HG02798 (cell line): ENCODE measurements around the gene MGLL.
A peak's percentile ranks its signal among the peaks of the same experiment; 100 is the strongest.

Experiments used
- ATAC-seq: cut with Tn5 transposase; IDR thresholded peaks from one replicate; pipeline ENCODE4 v1.9.1; 2021; ENCODE audit warnings: mild to moderate bottlenecking; ENCODE audit not compliant: unreplicated experiment, poor library complexity

MGLL gene

DNA sequence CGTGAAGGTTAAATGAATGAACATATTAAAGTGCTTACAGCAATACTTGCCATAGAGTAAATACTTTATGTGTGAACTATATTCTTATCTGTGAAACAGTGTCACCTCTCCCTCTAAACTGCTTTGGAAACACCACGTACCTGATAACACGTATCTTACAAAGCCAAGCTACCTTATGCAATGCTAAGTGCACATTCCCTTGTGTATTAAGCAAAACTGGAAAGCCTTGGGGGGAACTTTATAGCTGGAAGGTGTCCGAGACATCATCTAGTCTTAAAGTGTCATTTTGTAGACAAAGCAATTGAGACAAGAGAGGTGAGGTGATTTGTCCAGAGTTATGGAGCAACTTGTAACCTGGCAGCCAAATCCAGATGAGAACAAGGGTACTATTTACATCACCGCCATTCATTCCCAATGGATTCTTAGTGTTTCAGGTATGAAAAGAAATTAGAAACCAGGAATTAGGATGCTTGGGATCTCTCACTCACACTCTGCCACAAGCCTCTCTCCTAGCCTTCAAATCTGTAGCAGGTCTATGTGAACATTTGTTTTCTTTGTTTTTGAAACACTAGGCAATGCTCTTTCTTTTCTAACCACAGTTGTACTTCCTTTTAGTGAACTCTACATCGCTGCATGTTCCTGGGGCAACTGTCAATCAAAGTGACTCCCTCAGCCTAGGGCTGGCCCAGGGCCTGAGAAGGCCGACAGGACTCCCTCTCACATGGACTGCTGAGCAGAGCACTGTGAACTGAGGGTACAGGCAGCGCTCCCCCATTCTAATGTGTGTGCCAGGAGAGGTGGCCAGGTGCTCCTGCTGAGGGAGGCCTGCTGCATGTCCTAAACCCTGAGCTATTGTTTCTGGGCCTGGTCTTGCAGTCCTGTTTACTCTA, 13.9 kb upstream of the MGLL start:
- ATAC-seq: peak; percentile 83

DNA sequence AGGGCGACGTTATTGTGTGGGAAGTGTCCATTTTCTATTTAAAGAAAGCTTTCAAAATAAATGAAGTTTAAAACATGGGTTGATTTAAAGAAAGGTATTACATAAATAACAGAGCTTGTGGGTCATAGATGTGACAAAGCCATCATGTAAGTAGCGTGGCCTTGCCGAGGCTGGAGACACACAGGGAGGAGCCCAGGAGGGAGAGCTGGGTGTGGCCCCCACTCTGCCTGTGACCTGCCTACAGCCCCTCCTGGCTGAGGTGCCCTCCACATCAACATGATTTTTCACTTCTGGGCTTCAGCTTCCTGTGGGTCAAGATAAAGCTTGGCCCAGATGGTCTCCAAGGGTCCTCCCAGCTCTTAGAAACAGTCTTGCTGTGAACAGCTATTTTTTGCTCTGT, 12.5 kb upstream of the MGLL start:
- peak; percentile 26 for ATAC-seq

DNA sequence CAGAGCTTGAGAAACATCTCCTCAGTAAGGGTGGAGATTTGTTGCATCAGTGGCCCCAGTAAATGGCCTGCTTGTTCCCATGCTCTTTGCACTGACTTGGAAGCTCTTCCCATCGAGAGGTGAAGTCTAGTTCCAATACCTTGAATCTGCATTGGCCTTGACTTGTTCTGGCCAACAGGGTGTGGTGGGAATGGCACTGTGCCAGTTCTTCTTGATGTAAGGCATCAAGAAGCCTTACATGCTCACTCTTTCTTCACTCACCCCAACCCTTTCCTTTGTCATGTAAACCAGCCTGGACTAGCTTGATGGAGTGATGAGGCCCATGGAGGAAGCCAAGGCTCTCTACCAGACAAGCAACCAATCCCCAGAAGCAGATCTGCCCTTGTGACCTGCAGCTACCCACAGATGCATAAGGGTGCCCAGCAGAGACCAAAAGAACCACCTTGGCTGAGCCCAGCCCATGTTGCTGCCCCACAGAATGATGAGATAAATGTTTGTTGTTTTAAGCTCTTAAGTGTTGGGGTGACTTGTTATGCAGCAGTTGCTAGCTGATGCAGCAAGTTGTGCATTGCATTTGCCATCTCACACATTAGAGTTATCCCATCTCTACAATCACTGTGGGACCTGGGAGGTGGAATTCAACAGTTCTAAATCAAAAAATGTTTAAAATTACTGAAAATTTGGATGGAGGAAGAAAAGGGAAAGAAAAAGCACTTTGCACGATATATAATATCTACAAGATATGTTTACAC, 11.1 kb upstream of the MGLL start:
- ATAC-seq: no peak

DNA sequence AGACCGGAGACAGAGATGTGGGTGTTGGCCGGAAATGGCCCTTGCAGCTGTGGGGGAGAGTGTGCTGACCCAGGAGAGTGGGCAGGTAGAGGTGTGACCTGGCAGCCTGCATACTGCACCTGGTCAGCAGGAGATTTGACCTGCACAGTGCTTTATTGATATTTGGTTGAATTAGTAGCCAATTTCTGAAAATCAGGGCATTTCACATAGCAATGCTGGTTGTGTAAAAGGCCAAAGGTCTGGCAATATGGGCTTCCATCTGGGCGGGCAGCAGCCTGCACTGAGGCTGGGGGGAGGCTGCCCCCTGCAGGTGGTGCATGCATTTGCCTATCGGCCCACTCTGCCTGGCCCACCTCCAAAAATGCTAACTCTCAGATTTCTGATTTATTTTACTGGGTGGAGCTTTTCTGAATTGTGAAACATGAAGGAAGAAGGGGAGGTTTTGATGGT, 9.4 kb upstream of the MGLL start:
- ATAC-seq: no peak

DNA sequence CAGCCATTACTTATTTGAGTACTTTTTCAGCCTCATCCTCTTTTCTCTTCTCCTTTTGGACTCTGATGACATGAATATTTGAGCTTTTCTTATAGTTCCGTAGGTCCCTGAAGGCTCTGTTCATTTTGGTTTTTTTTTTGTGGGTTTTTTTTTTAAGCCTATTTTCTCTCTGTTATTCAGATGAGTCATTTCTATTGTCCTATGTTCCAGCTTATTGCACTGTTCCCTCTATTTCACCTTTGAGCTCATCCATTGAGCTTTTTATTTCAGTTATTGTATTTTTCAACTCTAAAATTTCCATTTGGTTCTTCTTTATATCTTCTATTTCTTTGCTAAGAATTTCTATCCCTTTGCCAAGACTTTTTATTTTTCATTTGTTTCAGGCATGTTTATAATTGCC, 7.2 kb upstream of the MGLL start:
- no peak for ATAC-seq

DNA sequence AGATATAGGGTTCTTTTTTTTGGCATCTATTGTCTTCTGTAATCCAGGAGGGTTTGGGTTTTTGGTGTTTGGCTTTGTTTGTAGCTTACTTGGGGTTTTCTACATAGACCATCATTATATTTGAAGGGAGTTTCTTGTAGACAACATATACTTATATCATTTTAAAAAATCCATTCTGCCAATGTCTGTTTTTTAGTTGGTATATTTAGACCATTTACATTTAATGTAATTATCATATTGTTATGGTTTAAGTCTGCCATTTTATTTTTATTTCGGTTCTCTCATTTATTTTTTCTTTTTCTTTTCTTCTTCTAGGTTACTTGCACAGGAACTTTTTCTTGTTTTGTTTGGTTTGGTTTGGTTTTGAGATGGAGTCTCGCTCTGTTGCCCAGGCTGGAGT, 5.5 kb upstream of the MGLL start:
- no peak for ATAC-seq

DNA sequence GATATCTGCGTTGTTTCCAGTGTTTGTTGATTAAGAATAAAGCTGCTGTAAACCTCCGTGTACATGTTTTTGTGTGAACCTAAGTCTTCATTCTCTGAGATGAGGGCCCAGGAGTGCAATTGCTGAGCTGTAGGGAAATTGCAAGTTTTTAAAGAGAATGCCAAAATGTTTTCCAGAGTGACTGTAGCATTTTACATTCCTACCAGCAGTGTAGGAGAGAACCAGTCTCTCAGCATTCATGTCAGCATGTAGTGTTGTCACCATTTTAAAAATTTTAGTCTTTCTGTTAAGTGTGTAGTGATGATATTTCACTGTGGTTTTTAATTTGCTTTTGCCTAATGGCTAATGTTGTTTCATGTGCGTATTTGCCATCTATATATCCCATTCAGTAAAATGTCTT, 3.4 kb upstream of the MGLL start:
- no peak for ATAC-seq

DNA sequence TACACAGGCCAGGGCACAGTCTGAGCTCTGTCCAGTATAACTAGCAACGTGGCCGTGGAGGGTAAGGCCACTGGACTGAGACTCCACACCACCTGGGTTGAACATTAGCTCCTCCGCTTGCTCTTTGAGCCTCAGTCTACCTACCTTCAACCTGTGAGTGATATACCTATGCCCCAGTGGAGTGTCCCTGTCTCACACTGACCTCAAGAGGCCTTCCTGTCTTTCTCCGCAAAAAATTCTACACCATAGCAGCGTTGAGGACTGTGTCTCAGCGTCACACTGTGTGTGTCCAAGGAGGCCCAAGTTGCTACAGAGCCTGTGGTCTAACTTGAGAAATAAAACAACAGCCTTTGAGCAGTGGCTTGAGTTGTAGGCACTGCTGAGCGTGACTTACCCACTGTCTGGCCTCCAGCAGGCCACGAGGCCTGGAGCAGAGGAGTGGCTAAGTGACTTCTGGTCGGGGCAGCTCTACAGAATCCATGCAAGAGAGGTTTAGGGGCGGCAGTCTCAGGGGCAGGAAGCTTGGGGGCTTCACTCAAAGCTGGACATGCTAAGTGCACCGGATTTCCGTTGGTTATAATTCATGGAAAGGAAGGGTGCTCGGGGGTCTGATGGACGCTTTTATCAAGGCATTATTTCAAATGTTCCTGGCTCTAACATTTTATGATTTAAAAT, 2.0 kb upstream of the MGLL start:
- no peak for ATAC-seq

DNA sequence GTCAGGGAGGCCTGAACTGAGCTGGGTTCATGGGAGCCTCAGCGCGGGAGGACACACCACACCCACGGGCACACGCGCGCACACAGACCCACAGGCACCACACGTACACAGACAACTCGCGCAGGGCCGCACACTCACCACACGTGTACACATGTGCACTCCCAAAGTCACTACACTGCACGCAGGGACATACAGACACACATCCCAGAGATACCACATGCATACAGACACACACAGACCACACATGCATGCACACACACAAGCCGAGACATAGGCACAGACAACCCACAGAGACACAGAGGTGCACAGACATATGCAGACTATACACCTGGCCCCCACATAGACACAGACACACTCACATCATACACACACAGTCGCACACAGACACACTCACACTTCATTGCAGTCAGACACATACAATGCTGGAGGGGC, 1.1 kb upstream of the MGLL start:
- no peak for ATAC-seq

DNA sequence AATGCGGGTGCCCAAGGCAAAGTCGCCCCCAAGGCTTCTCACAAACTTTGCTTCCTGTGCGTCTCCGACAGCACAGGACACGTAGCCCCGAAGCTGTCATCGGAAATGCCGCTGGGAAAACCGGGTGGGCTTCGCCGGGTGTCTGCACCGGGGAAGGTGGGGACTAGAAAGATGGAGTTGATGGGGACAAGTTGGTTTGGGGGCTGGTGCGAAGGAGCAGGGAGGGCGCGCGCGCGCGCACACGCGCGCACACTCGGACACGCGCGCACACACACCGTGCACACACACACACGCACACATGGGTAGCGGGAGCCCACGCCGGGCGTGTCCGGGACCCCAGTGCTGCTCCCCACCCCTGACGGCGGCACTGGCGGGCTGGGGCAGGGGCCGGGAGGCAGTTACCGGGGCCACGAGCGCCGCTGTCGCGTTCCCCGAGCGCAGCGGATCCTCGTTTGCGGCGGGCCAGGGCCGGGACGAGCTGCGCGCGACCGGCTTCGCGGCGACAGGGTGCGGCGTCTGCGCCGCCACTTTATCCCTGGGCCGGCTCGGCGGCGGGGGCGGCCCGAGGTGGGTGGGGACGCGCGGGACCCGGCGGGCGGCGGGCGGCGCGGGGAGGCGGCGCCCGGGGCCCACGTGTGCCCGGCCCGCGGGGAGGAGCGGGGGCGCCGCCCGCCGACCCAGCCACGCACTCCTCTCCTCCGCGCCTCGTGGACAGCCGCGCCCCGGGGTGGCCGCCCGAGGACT, 539 bp upstream of the MGLL start:
- ATAC-seq: peak; percentile 70

DNA sequence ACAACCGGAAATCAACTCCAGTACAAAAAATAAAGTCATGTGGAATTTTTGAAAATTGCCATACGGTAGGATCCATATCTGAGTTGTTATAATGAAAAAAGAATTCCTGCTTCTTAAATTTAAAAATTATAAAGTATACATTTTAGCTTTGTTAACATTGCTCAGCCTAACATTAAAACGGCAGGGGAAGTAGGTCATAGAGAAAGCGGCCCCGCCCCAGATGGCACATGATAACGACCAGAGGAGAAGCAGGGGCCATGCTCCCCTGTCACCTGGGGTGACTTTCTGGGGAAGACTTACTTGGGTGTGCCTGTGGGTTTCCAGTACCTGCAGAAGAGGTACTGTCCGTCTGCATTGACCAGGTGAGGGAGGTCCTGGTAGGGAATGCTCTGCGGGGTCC, 921 bp downstream of the MGLL start:
- no peak for ATAC-seq

DNA sequence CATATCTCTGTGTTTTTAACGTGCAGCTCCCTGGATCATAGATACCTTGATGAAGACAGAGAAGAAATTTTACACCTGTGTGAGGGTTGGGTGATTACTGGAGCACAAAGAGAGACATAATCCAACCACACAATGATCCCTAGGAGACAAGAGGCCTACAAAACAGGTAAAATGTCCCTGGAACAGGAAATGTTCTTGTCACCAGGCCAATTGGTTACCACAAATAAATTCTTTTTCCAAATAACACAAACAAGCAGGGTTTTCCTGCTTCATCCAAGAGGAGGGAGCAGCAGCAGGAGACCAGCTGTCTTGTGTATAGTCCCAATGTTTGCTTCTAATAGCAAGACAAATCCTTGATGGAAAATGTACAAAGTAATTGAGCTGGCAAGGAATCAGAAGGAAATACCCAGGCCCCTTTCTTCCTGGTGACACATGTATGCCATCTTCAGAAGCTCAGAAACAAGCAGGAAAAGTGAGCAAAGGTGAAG, 1.4 kb downstream of the MGLL start:
- no peak for ATAC-seq

DNA sequence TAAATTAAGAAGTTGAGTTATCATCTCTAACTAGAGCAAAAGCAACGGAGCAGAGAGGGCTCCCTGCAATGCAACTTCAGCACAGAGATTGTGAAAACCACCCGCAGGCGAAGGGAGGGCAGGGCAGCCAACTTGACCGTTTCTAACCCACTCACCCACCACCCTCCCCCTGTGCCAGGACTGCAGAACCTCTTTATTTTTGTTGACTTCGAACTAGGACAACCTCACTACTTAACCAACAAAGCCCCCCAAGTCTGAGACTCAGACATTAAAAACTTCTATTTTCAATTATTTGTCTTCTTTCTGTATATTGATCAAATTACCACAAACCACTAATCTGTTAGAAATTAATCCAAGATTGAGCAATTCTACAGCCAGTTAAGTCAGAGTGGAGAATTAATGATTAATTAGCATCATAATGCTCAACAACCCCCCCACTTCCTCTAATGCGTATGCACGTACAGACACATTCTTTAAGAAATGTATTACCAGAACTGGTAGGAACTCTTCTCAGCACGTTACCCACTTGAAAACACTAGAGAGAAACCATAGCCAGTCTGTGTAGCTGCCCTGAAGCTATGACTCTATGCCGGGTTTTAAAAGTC, 2.0 kb downstream of the MGLL start:
- peak; percentile 26 for ATAC-seq

DNA sequence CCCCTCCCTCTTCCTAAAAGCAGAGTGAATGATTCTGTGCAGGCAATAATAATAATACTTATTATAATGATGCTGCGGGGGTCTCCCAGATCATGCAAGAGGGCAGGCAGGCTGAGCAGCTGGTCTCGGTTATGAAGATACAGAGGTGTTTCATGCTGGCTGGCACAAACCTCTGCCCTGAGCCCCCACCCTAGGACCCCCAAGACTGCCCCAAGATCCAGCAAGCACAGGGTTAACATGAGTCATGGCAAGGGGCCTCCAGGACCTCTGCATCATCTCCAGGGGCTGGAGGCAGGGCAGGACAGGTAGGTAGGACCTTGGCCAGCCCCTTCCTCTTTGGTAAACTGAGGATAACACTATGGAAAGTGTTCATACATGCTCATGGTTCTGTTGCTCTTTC, 2.7 kb downstream of the MGLL start:
- no peak for ATAC-seq

DNA sequence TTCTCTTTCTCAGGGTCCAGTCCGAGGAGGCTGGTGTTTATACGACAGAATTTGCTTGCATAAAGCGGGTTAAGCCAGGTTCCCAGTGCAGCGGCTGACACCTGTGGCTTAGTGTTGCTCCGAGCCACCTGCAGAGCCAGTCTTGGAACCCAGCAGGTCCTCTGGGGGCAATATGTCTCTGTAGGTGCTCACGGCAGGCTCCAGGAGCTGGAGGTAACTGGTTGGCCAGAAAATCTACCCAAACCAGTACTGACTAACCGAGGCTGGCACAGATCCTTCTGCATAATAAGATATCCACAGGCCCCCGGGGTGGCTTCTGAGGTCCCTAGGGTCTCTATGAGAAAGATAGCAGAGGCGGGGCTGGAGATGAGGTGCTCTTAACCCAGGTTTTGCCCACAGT, 3.2 kb downstream of the MGLL start:
- ATAC-seq: no peak

DNA sequence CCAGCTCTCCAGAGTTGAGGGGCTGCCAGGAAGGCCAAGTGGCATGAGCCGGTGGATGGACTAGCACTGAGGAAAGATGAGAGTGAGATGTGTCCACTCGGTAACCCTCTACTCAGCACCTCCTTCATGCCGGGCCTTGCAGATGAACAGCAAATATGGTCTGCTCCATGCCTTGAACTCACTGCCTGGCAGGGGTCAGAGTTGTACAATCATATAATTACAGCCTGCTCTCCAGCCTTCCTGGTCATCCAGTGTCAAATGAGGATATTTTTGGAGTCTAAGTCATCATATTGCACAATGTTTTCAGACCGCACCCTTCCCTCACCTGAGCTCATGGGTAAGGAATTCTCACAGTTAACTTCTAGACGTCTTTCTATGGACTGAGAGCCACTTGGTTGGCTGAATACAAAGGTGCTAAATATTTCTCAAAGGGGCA, 4.9 kb downstream of the MGLL start:
- no peak for ATAC-seq

DNA sequence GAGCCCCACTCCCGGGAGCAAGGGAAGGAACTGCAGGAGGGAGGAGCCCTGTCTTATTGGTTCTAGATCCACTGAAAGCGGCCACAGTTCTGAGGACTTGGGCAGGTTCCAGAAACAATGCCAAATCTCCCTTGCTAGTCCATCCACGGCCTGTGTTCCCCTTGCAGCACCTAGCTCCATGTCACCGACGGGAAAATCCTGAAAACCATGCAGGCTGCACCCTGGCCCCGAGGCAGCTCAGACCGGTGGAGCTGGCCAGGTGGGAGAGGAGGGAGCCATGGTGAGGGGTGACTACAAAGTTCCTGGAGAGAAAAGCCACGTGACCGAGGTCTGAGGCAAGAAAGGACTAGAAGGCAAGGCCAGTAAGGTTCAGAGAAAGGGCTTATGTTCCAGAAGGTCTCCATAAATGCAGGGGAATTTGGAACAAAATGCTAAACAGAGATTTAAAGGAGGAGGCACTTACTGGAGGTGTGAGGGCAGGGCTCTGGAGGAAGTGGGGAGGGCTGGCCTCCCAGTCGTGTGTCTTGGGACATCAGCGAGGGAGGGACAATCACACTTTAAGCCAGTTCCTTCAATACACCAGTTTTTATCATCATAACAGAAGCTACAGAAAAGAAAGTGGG, 5.4 kb downstream of the MGLL start:
- no peak for ATAC-seq

DNA sequence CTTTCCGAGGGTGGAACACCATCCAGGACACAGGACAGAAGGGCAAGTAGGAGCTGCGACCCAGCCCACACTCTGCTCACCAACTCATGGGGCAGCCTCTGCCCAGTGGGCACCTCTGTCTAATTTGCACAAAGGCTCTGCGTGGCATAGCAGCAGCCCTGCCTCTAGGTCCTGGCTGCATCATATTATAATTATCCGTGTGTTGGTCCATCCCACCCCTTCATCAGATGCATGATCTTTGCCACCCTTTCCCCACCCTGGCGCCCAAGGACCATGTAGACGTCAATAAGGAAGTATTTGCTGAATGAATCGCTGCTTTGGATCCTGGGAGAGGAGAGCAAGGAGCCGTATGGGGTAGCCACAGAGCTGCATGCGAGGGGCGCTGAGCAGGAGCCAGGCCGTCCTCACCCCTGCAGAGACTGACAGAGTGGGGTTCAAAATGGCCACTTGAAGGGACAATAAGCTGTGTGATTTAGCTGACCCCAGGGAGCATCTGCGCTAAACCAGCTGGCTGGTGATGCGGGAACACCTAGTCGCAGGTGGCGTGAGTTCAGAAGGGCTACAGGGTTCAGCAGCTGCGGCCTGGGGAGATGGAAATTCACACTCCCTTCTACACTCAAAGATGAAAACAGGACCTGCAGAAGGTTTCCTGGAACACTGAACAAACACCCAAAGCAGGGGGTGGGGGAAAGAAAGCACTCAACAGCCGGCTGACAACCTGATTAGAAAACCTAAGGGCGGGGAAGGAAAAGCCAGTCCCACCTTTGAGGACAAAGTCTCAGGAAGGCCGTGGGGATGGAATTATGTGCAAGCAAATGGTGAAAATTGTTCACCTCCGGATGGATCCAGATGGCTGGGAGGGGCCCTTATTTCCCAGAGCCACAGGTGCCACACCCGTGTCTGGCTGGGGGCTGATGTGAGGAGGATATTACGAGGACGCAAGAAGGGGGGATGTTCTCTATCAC, 6.4 kb downstream of the MGLL start:
- ATAC-seq: no peak
